GM18498 (cell line): ENCODE data around the gene TMEM183A.
A peak's percentile ranks its signal among the peaks of the same experiment; 100 is the strongest.
"Not testable (repeated sequence)": the region's sequence is repeated elsewhere in the genome, so short reads cannot be mapped to it uniquely, and the experiment has no call there.

Experiments
- ATAC-seq: cut with Tn5 transposase; IDR thresholded peaks from one replicate; pipeline ENCODE4 v1.9.1; 2021; ENCODE audit warnings: mild to moderate bottlenecking, moderate library complexity; ENCODE audit not compliant: unreplicated experiment

Gene TMEM183A

DNA sequence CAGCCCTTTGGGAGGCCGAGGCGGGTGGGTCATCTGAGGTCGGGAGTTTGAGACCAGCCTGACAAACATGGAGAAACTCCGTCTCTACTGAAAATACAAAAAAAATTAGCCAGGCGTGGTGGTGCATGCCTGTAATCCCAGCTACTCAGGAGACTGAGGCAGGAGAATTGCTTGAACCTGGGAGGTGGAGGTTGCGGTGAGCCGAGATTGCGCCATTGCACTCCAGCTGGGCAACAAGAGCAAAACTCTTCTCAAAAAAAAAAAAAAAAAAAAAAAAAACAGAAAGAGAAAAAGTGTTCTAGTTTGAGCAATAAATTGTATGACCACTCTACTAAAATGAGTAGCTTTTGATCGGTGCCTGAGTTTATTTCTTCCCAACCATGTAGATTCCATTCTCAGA, 21.1 kb upstream of the TMEM183A start:
- not testable (repeated sequence) for ATAC-seq

GRCh38 chr1:202987255-202987654, 19.9 kb upstream of the TMEM183A start:
- no peak for ATAC-seq

DNA sequence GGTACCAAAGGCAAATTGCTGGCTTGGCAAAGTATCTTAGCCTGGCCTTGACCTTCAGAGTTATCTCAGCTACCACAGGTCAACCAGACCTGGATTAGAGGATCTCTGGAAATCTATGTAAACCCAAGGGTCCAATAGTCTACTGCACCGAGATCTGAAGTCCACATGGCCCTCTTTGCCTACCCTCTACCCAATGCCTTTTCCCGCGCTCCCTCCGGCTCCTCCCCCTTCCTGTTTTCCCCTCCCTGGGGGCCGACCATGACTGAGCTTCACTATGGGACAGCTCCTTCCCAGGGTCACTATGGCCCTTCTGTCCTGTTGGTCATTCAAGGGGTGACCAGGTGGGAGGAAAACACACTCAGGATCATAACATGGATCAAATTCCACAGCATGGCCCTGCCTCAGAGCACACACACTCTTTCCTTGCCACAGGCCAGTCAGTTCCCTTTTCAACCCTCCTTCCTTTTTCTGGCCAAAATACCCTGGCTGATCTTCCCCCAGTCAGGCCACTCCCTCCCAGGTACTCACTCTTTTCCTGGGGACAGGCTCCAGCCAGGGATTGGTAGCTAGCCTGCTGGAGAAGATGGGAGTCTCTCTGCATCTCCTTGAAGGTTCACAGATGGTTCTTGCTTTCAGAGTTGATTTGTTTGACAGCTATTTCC, 19.1 kb upstream of the TMEM183A start:
- ATAC-seq: no peak

- no peak for ATAC-seq
Measured at GRCh38 chr1:202989879-202990278, 17.3 kb upstream of the TMEM183A start.

GRCh38 chr1:202991112-202991511, 16.1 kb upstream of the TMEM183A start:
- ATAC-seq: no peak

- no peak for ATAC-seq
Measured at GRCh38 chr1:202994756-202995155, 12.4 kb upstream of the TMEM183A start.

DNA sequence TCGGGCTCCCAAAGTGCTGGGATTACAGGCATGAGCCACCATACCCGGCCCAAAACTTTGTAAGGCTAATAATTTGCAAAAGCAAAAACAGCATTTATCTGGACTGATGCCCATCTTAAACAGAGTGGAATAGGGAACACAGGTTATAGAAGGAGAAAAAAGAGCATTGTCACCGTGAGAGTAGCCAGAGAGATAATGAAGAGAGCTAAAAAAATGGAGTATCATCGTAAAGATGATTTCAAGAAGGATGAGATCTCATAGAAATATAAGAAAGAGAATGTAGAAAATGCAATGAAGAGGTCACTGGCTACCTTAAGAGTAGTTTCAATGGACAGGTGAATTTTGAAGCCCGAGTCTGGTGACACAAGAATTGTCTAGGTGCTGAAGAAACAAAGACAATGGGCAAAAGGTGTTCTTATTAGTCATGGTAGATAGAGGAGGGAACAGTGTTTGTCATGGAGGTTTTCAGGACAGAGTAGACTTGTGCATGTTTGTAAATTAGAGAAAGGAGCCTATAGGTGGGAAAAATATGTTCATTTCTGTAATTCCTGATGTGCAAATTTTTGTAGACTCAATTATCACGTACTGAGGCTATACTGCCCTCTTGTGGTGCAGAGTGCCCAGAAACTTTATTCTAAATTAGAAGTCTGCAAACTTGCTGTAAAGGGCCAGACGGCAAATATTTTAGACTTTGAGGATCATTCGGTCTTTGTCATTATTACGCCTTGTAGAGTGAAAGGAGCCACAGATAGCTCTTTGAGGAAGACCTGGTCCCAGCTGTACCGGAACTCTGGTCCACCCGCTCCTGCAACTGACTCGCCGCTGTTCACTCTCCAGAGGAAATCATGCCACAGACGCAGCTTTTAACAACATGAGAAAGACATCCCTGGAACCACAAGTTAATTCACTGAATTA, 8.1 kb upstream of the TMEM183A start:
- no peak for ATAC-seq

DNA sequence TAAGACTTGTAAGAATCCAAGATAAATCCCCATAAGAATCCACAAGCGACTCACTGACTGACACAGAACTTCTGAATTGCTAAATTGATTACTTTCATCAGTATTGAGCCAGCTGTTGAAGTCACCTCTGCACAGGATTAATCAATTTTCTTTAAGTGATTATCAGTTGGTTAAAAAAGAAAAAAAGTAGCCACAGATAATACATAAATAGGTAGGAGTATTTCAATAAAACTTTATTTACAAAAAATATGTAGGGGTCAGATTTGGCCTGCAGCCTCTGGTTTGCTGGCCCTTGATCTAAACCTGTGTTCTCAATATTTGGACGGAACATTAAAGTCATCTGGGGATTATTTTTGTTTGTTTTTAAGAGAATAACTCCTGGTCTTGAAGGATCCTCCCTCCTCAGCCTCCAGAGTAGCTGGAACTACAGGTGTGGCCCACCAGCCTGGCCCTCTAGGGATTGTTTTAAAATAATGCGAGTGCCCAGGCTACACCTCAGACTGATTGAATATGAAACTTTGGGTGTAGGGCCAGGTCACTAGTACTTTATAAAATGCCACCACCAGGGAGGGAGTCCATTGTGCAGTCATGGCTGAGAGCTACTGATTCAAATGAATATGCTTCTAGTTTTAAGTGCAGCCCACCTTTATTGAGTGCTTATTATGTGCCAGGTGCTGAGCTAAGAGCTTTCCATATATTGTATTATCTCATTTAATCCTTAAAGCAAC, 6.8 kb upstream of the TMEM183A start:
- no peak for ATAC-seq

GRCh38 chr1:203001986-203002385, 5.2 kb upstream of the TMEM183A start:
- no peak for ATAC-seq

DNA sequence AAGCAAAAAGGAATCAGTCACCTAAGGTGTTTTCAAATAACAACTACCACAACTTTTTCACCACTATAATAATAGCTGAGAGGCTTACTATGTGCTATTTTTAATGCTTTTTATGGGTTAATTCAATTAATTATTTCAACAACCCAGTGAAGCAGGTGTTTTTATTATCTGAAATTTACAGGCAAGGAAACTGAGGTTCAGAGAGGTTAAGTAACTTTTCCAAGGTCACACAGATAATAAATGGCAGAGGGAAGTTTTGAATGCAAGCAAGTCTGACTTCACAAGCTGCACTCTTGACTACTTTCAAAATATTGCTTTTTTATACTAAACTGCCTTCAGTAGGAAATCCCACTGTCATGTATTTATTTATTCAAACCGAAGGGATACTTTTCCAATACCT, 4.2 kb upstream of the TMEM183A start:
- ATAC-seq: no peak

GRCh38 chr1:203005395-203006142, 1.6 kb upstream of the TMEM183A start:
- ATAC-seq: not testable (repeated sequence)

- ATAC-seq: no peak
Measured at GRCh38 chr1:203009185-203009584, 2.0 kb downstream of the TMEM183A start.

- no peak for ATAC-seq
Measured at GRCh38 chr1:203011582-203011981, 4.4 kb downstream of the TMEM183A start.

GRCh38 chr1:203017061-203017460, 9.9 kb downstream of the TMEM183A start:
- ATAC-seq: no peak

DNA sequence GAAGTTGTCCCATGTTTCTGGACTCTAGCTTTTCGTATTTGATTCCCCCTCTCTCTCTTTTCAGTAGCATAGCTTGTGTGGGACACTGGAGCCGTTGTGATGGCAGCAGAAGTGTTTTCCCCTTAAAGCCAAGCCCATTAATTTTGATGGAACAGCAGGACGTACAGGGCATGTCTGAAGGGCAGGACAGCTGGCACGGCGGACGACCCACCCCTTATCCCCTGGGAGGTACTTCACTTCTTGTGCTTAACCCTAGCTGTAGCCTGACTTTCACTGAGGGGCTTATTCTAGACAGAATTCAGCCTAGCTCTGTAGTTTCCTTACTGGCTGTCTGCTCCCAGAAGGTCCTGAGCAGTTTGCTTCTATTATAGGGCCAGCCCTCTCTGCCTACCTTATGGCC, 10.5 kb downstream of the TMEM183A start:
- ATAC-seq: no peak

DNA sequence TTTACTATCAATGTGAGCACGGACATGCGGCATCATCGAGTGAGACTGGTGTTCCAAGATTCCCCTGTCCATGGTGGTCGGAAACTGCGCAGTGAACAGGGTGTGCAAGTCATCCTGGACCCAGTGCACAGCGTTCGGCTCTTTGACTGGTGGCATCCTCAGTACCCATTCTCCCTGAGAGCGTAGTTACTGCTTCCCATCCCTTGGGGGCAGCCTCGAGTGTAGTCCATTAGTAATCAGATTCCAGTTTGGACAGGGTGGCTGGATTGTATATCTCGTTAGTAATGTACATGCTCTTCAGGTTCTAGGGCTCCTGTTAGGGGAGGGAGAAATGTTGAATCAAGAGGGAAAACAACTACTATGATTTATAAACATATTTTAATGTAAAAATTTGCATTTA, 15.7 kb downstream of the TMEM183A start:
- not testable (repeated sequence) for ATAC-seq

DNA sequence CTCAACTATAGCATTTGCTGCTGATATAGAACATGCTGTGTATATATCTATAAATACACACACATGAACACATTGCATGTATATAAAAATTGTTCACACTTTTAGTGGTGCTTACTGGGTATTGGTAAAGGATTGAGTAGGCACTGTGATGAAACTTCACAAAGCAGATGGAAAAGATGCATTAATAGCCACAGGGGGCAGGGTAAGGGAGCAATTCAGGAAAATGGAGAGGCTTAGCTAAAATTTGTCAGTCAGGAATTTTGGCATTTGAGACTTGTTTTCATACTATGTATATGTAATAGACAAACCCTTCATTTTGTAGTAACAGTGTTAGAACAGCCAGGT, 18.5 kb downstream of the TMEM183A start:
- ATAC-seq: no peak

GRCh38 chr1:203026031-203026665, 19.0 kb downstream of the TMEM183A start, which contains the start of gene PPFIA4:
TSS of gene PPFIA4 (plus strand) at chr1:203026491. CDS start at chr1:203039009, 12,518 bp downstream.
- ATAC-seq: peak; percentile 84

GRCh38 chr1:203026666-203027663, 19.8 kb downstream of the TMEM183A start:
- ATAC-seq: no peak
